ENCODE data around the gene NKX6-1. TPM values are rescaled to one million over a fixed set of nuclear protein-coding genes. Genes with fewer than 3 reads are reported as not detected.

The NKX6-1 gene
- total RNA-seq, 1 experiment from 2014 or later = 0.09 TPM

DNA sequence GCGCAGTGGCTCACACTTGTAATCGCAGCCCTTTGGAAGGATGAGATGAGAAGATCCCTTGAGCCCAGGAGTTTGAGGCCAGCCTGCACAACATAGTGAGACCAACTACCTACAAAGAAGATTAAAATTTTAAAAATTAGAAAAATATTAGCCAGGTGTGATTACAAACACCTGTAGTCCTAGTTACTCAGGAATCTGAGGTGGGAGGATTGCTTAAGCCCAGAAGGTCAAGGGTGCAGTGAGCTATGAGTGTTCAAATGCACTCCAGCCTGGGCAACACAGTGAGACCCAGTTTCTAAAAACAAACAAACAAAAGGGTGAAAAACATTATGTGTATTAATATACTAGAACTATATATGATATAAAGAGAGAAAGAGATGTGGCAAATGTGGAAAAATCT, 36.8 kb upstream of the NKX6-1 start:
- H3K56ac ChIP-seq (ENCODE audit: insufficient read length, low read depth, low read length) = no peak overlapping the region
- H3K4ac ChIP-seq (ENCODE audit: low read depth, low read length) = no peak overlapping the region
- H2BK5ac ChIP-seq (ENCODE audit: insufficient read length, low read length) = no peak overlapping the region
- Mint-ChIP-seq H3K27me3 (ENCODE audit: low read depth) (no peaks in the 10 kb centered on the region), H3K9me3 (peaks cover 3 to 7% of the 10 kb centered on the region in 2 experiments; a peak in 4 of 5 replicates), H3K4me3 (no peak overlapping the region), H3K36me3 (ENCODE audit: insufficient read depth in 1 of 3, low read depth in 3 of 3) (peaks cover 0 to 6% (median 2%) of the 10 kb centered on the region in 3 experiments; a peak in 2 of 7 replicates), H3K4me1 (peaks cover 8 to 9% of the 10 kb centered on the region in 2 experiments), H3K27ac (no peak overlapping the region)
- no peak overlapping the region for H2AFZ ChIP-seq (ENCODE audit: low read length)
- no peak overlapping the region for H2BK20ac ChIP-seq (ENCODE audit: low read depth, low read length, poor library complexity, severe bottlenecking)
- H2AK5ac ChIP-seq (ENCODE audit: insufficient read length, low read length) = no peak overlapping the region
- H3K27ac ChIP-seq (ENCODE audit: insufficient read length, low read depth, low read length) = no peak overlapping the region
- H3K18ac ChIP-seq (ENCODE audit: insufficient read length, low read depth, low read length) = no peak overlapping the region
- H3K27me3 ChIP-seq (ENCODE audit: insufficient read depth, low read length) = no peaks in the 10 kb centered on the region
- no peak overlapping the region for H3K14ac ChIP-seq (ENCODE audit: insufficient read depth, low read length)
- H2BK12ac ChIP-seq (ENCODE audit: insufficient read length, low read depth, low read length) = no peak overlapping the region
- peaks cover 2% of the 10 kb centered on the region; the same call in 1 of the 2 replicates for H3K4me1 ChIP-seq (ENCODE audit: insufficient read depth, low read length)
- no peaks in the 10 kb centered on the region for H3K23me2 ChIP-seq (ENCODE audit: insufficient read length, low read depth, low read length, poor library complexity, severe bottlenecking)
- H4K8ac ChIP-seq (replicated peaks; ENCODE audit: insufficient read length, low read depth, low read length) = no peak overlapping the region
- H3K9ac ChIP-seq (ENCODE audit: extremely low read depth, insufficient read length, low read length) = no peak overlapping the region
- H2BK120ac ChIP-seq (ENCODE audit: low read depth, low read length, poor library complexity, severe bottlenecking) = no peak overlapping the region
- no peak overlapping the region for H4K91ac ChIP-seq (ENCODE audit: insufficient read length, low read depth, low read length)
- H3K23ac ChIP-seq (ENCODE audit: insufficient read length, low read depth, low read length) = no peak overlapping the region
- no peak overlapping the region for H3K4me2 ChIP-seq (ENCODE audit: insufficient read depth, insufficient read length, low read length)
- no peaks in the 10 kb centered on the region for H4K20me1 ChIP-seq (ENCODE audit: control insufficient read depth, insufficient read depth, insufficient read length)
- H2BK15ac ChIP-seq (ENCODE audit: low read depth, low read length) = no peak overlapping the region
- no peaks in the 10 kb centered on the region for H3K9me3 ChIP-seq (ENCODE audit: control insufficient read depth, low read depth, low read length)
- H3K79me2 ChIP-seq (ENCODE audit: insufficient read depth, low read length) = no peaks in the 10 kb centered on the region
- WGBS (ENCODE audit: extremely low coverage, insufficient read length, low lambda C conversion rate) = no CpG with 5 or more reads among the region's 2 CpGs
- no peaks in the 10 kb centered on the region for H3K79me1 ChIP-seq (ENCODE audit: insufficient read depth, low read depth, low read length, poor library complexity, severe bottlenecking)
- TF ChIP-seq, protein P1, sequence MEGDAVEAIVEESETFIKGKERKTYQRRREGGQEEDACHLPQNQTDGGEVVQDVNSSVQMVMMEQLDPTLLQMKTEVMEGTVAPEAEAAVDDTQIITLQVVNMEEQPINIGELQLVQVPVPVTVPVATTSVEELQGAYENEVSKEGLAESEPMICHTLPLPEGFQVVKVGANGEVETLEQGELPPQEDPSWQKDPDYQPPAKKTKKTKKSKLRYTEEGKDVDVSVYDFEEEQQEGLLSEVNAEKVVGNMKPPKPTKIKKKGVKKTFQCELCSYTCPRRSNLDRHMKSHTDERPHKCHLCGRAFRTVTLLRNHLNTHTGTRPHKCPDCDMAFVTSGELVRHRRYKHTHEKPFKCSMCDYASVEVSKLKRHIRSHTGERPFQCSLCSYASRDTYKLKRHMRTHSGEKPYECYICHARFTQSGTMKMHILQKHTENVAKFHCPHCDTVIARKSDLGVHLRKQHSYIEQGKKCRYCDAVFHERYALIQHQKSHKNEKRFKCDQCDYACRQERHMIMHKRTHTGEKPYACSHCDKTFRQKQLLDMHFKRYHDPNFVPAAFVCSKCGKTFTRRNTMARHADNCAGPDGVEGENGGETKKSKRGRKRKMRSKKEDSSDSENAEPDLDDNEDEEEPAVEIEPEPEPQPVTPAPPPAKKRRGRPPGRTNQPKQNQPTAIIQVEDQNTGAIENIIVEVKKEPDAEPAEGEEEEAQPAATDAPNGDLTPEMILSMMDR (conservative IDR thresholded peaks at IDR 0.05) = no peak
- no peak overlapping the region for H4K5ac ChIP-seq (ENCODE audit: insufficient read length, low read depth, low read length)
- no peak overlapping the region for H3T11ph ChIP-seq (ENCODE audit: low read length)
- no peak for DNase-seq
